Body of pancreas (tissue), 4 donors: ENCODE results near the gene CSRP1.

Source experiments
- POLR2A ChIP-seq, 3 donors: fragments of 450-650 bp; IDR thresholded peaks; one replicate each; pipeline ENCODE4 v1.6.1; 2016; ENCODE audit warnings: antibody characterized with exemption in 3 of 3, mild to moderate bottlenecking in 2 of 3
- TF ChIP-seq, protein P1 (sequence below), 7 experiments: fragments of 450-650 bp in 4 of 7; fragments of 200-600 bp in 3 of 7; sonication (generic) in 3 of 7; IDR thresholded peaks; one replicate each; pipeline ENCODE4 v1.5.1; 2016 to 2019; ENCODE audit warnings: antibody characterized with exemption in 7 of 7

DNA sequence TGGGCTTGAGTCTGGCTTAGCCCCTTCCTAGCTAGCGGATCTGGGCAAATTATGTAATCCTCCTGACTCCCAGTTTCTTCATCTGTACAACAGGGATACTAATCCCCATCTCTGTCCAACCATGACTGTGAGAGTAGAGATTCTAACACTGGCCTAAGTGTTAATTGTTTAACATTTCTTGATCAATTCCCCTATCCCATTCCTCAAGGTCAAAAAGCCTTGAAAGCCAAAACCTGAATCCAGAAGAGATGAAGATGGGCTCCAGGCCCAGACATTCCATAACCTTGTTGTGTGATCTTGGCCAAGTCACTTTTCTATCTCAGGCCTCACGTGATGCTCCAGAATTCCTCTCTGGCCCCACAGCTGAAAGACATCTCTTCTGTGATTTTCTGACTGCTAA is 19.2 kb downstream of the CSRP1 start:
- TF ChIP-seq, protein P1, sequence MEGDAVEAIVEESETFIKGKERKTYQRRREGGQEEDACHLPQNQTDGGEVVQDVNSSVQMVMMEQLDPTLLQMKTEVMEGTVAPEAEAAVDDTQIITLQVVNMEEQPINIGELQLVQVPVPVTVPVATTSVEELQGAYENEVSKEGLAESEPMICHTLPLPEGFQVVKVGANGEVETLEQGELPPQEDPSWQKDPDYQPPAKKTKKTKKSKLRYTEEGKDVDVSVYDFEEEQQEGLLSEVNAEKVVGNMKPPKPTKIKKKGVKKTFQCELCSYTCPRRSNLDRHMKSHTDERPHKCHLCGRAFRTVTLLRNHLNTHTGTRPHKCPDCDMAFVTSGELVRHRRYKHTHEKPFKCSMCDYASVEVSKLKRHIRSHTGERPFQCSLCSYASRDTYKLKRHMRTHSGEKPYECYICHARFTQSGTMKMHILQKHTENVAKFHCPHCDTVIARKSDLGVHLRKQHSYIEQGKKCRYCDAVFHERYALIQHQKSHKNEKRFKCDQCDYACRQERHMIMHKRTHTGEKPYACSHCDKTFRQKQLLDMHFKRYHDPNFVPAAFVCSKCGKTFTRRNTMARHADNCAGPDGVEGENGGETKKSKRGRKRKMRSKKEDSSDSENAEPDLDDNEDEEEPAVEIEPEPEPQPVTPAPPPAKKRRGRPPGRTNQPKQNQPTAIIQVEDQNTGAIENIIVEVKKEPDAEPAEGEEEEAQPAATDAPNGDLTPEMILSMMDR (IDR thresholded peaks at IDR 0.05), result no peak
- TF ChIP-seq POLR2A (IDR thresholded peaks at IDR 0.05), result no peak
